ENCODE data around the gene TASL.
"Not testable (repeated sequence)": the region's sequence is repeated elsewhere in the genome, so short reads cannot be mapped to it uniquely, and the experiment has no call there.

Gene TASL, protein sequence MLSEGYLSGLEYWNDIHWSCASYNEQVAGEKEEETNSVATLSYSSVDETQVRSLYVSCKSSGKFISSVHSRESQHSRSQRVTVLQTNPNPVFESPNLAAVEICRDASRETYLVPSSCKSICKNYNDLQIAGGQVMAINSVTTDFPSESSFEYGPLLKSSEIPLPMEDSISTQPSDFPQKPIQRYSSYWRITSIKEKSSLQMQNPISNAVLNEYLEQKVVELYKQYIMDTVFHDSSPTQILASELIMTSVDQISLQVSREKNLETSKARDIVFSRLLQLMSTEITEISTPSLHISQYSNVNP

DNA sequence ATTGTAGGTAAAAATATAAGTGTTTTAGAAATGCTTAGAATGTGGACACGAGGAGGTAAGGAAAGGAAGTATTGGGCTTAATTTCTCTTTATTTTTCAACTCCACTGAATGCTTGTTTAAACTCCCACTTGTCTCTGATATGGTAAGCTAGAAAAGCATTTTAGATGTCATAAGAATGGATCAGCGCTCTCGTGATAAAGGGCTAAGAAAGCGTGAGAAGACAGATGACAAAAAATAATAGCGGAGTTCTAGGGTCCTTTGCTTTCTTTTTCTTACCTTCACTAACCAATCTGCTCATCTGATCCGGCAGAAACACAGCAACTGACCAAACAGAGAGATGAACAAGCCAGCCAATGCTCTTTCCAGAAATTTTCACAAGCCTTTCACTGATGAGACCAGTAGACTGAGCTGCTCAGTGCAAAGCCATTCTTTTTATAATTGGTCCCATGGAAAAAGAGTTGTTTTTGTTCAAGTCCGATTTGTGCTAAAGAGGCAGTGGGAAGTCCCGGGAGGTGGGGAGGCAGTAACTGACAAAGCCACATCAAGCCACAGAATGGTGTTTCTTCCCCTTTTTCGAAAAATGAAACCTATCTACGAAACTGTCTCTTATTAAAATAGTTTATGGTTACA lies at the start of gene TASL:
Gene TASL (minus strand): TSS at position 405 of the 630 bp plus-strand sequence. CDS start 17,411 bp downstream, outside the sequence.
- peak; percentile 64 for DNase-seq

DNA sequence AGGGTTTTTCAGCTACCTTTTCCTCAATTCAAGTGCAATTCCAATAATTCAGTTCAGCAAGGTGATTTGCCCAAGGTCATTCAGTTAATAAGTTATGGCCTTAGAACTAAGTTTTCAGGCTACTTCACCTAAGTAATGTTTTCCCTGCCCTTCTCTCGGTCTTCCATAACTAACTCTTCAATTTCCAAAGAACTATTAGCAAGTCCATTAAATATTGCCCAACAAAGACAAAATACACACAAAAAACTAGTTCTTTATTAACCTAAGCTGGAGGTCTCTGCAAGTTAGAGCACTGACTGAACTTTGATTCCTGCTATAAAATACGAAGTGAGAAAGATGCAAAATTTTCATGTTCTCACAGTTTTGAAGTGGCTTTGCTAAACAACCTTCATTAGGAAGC lies 48.8 kb upstream of the TASL start:
- no peak for DNase-seq

DNA sequence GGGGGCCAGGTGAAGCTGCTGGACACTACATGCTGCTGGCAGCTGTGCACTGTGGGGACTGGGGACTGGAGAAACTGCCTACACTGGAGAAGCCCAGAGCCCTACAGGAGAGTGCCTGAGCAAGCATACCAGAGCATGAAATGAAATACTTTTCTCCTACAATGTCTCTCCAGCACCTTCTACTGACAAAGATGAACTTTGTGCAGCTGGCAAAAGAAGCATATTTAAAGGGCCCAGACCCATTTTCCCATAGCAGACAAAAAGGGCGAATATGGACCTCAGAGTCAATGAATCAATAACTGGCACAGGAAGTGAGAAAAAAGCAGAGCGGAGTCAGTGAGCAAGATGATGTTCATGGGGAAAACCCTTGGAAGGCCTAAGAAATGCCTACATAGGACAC lies 44.8 kb upstream of the TASL start:
- DNase-seq = no peak

DNA sequence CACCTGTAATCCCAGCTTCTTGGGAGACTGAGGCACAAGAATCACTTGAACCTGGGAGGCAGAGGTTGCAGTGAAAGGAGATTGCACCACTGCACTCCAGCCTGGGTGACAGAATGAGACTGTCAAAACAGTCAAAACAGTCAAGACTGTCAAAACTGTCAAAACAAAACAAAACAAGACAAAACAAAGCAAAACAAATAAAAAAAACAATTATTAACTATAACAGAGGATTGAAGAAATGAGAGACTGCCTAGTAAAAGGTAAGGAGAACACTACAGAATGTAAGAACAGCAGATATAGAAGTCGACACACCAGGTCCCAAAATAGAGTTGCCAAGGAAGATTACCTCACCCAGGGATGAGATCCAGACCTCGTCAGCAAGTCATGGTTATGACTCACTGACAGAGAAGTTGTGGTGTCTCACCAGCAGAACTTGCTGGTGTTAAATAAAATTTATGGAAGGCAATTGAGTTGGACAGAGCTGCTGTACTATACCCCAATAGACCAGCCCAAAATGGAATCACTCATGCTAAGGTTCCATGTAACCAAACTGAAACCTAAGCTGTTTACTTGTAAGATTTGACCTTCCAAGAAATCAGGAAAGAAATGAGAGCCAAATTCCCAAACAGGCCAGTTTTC lies 43.5 kb upstream of the TASL start:
- DNase-seq = no peak

DNA sequence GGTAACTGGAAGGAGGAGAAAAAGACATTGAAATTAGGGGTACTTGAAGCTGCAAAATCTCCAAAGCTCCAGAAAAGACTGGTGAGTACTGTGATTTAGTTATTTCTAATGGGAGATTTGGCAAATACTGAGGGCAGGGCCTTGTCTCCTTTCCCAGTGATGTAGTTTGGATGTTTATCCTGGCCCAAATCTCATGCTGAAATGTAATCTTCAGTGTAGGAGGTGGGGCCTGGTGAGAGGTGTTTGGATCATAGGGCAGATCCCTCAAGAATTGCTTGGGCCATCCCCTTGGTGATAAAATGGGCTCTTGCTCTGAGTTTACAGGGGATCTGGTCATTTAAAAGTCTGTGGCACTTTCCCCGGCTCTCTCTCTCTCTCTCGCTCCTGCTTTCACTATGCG lies 42.6 kb upstream of the TASL start:
- no peak for DNase-seq

DNA sequence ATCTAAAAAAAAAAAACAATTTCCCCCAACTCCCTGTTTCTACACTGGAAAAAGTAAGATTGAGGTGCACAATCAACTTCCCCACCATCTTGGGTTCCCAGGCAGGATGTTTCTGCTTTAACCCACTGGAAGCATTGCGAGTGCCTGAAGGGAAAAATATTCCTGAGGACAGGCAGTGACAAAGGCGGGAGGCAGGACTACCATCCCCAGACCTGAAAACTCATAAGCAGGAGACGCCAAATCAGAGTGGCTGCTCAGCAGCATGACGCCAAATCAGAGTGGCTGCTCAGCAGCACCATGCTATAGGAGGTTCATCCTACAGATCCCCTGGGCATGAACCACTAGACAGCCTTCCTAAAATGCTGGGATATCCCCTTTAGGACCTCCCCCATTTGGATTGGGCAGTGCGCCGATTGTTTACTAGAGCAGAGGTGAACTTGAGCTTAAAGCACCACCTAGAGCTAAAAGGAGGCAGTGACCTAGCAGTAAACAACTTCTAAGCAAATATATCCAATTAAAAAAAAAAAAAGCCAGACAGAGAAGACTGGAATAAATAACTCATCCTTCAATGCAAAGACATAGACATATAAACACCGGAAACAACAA lies 40.7 kb upstream of the TASL start:
- DNase-seq = no peak

DNA sequence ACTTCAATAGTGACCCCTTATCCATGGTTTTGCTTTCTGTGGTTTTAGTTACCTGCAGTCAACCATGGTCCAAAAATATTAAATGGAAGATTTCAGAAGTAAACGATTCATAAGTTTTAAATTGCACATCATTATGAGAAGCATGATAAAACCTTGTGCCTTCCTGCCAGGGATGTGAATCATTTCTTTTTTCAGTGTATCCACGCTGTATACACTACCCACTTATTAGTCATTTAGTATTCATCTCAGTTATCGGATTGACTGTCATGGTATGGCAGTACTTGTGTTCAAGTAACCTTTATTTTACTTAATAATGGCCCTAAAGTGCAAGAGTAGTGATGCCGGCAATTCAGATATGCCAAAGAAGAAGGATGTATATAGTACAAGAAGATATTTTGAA lies 37.7 kb upstream of the TASL start:
- no peak for DNase-seq

DNA sequence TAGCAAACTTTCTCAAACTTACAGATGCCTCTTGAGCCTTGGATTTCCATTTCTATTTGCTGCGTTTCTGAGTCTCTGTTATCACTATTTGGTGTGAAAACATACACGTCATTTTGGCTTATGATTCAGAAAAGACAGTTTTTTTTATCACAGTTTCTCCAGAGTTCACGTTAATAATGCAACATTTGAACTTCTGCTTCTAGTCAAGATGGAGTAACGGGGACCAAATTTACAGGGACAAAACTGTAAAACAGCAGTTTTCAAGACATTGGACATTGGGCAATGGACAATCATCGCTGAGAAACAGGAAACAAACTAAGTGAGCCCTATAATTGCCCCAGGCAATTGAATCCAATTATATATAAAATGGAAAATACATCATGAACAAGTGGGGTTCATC lies 36.2 kb upstream of the TASL start:
- no peak for DNase-seq

DNA sequence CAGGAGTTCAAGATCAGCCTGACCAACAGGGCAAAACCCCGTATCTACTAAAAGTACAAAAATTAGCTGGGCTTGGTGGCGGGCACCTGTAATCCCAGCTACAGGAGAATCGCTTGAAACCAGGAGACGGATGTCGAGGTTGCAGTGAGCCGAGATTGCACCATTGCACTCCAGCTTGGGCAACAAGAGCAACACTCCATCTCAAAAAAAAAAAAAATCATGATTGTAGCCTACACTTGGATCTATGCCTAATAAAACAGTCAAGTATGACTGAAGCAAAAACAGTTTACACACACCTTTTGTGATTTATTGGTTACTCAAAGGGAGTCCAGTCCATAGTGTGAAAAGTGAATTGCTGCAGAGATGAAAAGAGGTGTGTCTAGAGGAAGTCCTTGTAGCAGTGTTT lies 34.7 kb upstream of the TASL start:
- DNase-seq = no peak

DNA sequence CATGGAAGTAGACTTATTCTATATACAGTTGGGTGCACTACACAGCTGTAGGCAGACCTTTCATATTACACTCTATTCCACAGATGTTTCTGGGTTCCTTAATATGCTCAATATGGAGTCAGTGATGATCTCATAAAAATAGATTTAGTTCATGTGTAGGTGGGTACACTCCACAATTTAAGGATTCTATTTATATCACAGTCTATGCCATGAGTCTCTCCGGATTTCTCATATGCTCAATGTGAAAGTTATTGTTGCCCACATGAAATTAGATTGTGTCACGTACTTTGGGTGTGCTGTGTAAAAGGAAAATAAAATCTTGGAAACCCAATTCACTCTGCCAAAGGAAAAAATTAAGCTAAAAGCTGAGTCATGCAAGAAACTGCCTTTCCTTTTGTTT lies 32.5 kb upstream of the TASL start:
- DNase-seq = no peak

DNA sequence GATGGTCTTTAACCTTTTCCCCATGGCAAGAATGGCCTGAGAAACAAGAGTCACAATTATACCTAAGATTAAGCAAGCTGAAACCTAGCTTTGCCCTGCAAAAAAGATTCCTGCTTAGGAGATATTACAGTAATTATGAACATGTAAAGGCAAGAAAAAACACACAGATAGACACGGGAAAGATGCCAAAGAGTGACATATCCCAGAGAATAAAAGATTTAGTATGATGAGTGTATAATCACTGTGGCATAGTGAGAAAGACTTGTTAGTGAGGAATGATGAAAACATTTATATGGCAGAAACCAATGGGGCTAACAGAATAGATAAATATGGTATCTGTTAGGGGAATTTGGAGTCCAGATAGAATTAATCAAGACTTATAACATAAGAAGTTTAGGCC lies 29.6 kb upstream of the TASL start:
- DNase-seq = no peak

DNA sequence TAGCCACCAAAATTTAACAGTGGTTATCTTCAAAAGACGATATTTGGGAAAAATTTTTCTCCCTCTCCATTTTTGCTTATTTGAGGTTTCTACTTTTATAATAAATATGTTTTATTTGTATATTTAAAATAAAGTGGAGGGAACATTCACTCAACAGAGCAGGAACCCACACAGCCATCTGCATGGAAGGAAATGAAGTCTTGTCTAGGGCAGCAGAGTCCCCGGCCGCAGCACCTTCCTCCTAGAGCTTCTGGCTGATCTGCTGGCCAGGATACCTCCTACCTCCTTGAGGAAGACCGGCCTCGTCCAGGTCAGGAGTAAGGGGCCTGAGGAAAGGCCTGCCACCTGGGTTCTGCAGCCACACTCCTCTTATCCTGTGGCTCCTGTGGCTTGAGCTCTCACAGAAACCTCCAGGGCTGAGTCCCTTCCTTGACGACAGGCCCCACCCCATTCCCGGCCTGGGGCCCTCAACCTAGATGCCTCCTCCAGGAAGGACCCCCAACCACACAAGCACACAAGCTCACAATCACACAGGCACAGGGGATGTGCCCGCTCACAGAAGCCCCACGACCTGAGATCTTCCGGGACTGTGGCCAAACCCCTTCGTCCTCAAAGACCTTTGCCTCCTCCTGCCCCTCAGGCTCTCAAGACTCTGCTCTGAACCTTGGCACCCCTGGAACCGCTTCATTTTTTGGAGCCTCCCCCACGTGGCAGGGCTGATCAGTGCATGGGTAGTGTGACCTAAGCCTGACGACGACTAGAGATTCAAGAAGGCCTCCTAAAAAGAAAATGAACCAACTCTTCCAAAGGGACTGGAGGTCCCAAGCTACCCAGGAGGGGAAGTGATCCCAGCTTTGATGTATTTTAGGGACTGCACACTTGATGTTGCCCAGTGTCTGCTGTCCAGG lies 23.0 kb upstream of the TASL start:
- not testable (repeated sequence) for DNase-seq

DNA sequence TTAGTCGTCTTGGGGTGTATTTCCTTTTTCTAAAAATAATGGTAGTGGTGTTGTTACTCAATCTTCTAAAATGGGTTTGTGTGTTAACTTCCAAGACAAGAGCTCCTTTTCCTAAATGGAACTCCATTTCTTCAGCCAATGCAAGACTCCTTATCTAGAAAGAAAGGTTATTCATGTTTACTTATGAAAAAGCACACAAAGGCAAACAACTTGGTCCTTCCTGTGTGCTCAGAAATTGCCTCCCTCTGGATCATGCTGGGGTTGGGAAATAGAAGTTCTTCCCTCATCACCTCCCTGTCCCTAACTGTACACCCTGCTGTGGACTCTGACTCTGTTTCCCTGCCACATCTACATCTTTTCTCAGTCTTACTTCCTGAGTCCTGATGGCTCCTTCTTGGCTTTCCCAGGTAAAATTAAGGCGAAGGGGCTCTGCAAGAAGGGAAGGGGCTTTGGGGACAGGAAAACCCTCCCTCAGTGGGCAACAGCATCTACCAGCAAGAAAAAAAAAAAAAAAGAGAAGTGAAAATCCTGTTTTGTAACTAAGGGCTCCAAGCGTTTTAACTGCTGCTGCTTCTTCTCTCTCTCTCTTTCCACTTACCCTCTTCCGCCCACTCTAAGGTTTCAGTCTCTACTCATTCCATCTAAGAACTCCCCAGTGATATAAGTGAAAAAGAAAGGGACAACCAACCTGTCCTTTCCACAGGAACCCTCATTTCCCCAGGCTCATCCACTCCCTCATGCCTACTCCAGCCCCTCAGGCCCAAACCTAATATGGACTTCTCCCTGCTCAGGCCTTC lies 19.8 kb upstream of the TASL start:
- DNase-seq = no peak

DNA sequence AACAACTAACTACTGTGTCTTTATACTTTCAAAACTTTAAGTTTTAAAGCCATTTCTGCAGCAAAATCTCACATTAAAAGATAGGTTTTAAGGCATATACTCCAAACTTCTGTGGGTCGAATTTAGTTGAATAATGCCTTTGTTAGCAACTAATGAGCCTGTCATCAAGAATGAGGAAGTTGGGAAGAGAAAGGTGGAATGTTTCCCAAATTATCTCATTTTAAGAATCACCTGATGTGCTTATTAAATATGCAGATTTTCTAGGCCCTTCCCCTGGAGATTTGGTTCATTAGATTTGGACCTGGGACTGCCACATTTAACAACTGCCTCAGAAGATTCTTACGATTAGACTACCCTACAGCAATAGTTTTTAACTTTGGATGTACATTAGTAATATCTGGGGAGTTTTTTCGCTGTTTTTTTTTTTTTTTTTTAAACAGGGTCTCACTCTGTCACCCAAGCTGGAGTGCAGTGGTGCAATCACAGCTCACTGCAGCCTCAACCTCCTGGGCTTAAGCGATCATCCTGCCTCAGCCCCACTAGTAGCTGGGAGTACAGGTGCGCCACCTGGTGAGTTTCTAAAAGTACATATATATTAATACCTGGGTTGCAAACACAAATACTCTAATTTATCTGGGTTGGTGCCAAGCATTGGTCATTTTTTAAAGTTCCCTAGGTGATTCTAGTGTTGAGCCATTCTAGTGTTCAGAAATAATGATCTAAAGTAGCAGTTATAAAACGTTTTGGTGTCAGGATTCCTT lies 16.1 kb upstream of the TASL start:
- DNase-seq = peak; percentile 27

DNA sequence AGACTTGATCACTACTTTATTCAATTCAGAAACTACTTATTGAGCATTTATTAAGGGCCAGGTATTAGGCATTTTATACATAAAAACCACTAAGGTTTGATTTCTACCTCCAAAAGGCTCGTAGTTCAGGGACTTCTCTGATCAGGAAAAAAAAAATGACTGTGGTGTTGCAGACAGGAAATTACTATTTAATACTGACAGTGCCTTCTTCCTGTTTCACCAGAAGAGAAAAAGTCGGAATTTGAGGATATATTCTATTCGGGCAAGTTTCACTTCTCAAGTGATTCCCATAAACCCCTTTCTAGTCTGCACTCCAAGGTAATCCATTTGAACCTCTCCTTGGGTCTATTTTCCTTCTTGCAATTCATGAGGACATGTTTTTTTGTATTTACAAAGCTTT lies 15.3 kb upstream of the TASL start:
- DNase-seq = no peak

DNA sequence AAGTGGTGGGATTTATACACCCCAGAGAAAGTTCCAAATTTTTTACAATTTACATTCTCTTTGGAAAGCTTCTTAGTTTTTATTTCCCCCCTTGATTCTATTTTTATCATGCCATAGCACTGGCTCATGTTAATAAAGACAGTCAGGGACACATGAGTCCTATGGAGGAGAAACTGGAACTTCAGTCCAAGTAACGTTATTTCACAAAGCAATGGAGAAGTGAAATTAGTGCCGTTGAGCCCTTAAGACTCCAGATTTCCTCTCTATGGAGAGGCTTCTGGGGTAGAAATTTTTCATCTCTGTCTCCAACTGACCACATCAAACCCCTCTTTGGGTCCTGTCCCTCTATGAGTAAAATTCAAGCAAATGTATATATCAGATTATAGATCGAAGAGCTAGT lies 12.8 kb upstream of the TASL start:
- no peak for DNase-seq

DNA sequence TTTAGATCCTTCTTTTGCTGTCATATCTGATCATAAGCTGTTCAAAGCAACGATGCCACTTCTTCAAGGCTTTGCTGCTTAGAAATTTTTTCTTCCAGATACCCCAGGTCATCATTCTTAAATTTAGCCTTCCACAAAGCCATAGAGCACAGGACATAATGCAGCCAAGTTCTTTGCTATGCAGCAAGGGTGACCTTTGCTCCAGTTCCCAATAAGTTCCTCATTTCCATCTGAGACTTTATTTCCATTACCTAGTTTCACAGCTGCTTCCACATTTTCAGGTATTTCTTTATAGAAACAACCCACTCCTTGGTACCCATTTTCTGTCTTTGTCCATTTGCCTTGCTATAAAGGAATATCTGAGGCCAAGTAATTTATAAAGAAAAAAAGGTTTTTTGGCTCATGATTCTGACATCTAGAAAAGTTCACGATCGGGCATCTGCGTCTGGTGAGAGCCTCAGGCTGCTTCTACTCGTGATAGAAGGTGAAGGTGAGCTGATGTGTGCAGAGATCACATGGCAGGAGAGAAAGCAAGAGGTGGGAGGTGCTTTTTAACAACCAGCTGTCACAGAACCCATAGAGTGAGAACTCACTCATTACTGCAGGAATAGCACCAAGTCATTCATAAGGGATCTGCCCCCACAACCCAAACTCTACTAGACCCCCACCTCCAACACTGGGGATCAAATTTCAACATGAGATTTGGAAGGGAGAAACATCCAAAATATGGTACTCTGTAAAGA lies 11.8 kb upstream of the TASL start:
- DNase-seq = no peak

DNA sequence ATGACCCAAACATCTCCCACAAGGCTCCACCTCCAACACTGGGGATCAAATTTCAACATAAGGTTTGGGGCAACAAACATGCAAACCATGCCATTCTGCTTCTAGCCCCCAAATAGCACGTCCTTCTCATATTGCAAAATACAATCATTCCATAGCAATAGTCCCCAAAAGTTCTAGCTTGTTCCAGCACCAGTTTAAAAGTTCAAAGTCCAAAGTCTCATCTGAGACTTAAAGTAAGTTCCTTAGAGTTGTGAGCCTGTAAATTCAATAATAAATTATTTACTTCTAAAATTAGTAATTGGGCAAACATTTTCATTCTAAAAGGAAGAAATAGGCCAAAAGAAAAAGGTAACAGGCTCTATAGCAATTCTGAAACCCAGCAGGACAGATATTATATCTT lies 8.9 kb upstream of the TASL start:
- no peak for DNase-seq

DNA sequence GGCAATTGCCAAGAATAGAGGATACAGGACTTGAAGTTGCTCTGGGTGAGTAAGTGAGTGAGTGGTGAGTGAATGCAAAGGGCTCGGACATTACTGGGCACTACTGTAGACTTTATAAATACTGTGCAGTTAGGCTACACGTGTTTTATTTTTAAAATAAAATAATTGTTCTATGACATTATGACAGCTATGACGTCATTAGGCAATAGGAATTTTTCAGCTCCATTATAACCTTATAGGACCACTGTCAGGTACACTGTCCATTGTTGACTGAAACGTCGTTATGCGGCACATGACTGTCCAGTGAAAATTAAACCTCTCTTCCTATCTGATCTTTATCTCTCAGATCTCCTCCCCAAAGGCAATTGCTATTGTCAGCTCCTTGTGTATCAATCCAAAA lies 5.1 kb upstream of the TASL start:
- DNase-seq = no peak

DNA sequence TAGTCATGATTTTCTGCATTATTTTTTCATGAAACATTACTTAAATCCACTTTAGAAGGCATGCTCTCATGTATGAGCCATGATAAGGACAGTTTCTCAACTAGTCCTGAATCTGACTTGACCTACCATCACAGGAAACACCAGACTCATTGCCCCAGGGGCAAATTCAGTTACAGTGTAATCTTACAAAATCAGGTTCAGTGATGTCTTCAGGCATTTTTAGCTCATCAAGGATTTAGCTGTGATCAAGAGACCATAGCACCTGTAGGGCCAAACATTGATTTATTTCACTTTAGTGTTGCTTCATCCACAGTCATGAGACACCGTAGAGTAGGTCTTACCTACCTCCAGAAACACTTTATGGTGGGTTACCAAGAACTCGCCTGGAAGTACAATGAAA lies 3.1 kb upstream of the TASL start:
- DNase-seq = no peak

DNA sequence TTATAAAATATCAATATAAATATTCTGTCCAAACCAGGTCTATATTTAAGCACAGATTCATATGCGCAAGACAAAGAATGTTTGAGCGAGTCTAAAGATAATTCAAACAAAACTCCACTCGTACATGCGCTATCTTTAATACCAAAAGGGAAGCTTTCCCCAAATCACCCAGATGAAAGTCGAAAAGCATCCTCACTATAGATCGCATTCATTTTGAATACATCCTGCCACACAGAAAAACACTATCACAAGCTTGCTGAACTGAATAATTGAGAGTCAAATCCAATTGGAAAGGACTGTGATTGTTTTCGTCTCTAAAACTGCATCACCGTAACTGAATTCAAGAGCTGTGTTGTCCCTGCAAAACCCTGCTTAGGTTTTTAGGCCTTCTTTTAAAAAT lies 685 bp downstream of the TASL start:
- DNase-seq = peak; percentile 7

Measured in CD4-positive, alpha-beta T cell treated with Interleukin-17A for 1 hour (primary cell).